H9 (cell line): Measurements from ENCODE around the gene PGS1. TPM values are rescaled to one million over a fixed set of nuclear protein-coding genes. Genes with fewer than 3 reads are reported as not detected.

Experiments
- DNase-seq: peaks from one replicate; pipeline ENCODE4 v3.0.0-alpha.2; 2017
- H2AFZ ChIP-seq: one replicate; pipeline ENCODE4 v1.6.1; 2013; ENCODE audit warnings: mild to moderate bottlenecking, low read length, control low read depth, moderate library complexity
- H2AK5ac ChIP-seq: 2 replicates; pipeline ENCODE4 v1.6.1; 2013; ENCODE audit warnings: low read length, control low read depth, mixed read lengths; ENCODE audit not compliant: insufficient read length
- H2BK120ac ChIP-seq: one replicate; pipeline ENCODE4 v1.6.1; 2013; ENCODE audit warnings: low read depth, mild to moderate bottlenecking, low read length, control low read depth, inconsistent platforms; ENCODE audit not compliant: poor library complexity, severe bottlenecking
- H2BK12ac ChIP-seq: 2 replicates; pipeline ENCODE4 v1.6.1; 2013; ENCODE audit warnings: low read length, control low read depth, mixed read lengths, low read depth; ENCODE audit not compliant: insufficient read length
- H2BK15ac ChIP-seq: 2 replicates; pipeline ENCODE4 v1.6.1; 2013; ENCODE audit warnings: low read depth, low read length, control low read depth
- H2BK20ac ChIP-seq: one replicate; pipeline ENCODE4 v1.6.1; 2013; ENCODE audit warnings: low read depth, mild to moderate bottlenecking, low read length, control low read depth, inconsistent platforms; ENCODE audit not compliant: poor library complexity, severe bottlenecking
- H2BK5ac ChIP-seq: 2 replicates; pipeline ENCODE4 v1.6.1; 2013; ENCODE audit warnings: low read length, control low read depth, mixed read lengths; ENCODE audit not compliant: insufficient read length
- H3K14ac ChIP-seq: 2 replicates; pipeline ENCODE4 v1.6.1; 2013; ENCODE audit warnings: low read length, control low read depth; ENCODE audit not compliant: insufficient read depth
- H3K18ac ChIP-seq: 2 replicates; pipeline ENCODE4 v1.6.1; 2013; ENCODE audit warnings: low read depth, mild to moderate bottlenecking, mixed read lengths, low read length, control low read depth; ENCODE audit not compliant: insufficient read length
- H3K23ac ChIP-seq: 2 replicates; pipeline ENCODE4 v1.6.1; 2013; ENCODE audit warnings: low read length, control low read depth, mixed read lengths, low read depth; ENCODE audit not compliant: insufficient read length
- H3K23me2 ChIP-seq: 2 replicates; pipeline ENCODE4 v1.6.1; 2013; ENCODE audit warnings: low read depth, mild to moderate bottlenecking, mixed read lengths, low read length, control low read depth; ENCODE audit not compliant: insufficient read length, poor library complexity, severe bottlenecking
- H3K27ac ChIP-seq: 2 replicates; pipeline ENCODE4 v1.5.1; 2013; ENCODE audit warnings: low read length, control low read depth, mixed read lengths, low read depth; ENCODE audit not compliant: insufficient read length
- H3K27me3 ChIP-seq: 2 replicates; pipeline ENCODE4 v1.6.1; 2013; ENCODE audit warnings: low read length, control low read depth, inconsistent platforms; ENCODE audit not compliant: insufficient read depth
- H3K4ac ChIP-seq: 2 replicates; pipeline ENCODE4 v1.6.1; 2013; ENCODE audit warnings: low read depth, mild to moderate bottlenecking, control low read depth, inconsistent platforms, low read length, moderate library complexity
- H3K4me1 ChIP-seq: 2 replicates; pipeline ENCODE4 v1.6.1; 2013; ENCODE audit warnings: low read length, control low read depth, inconsistent platforms; ENCODE audit not compliant: insufficient read depth
- H3K4me2 ChIP-seq: 2 replicates; pipeline ENCODE4 v1.6.1; 2013; ENCODE audit warnings: low read length, control low read depth, mixed read lengths; ENCODE audit not compliant: insufficient read length, insufficient read depth
- H3K56ac ChIP-seq: 2 replicates; pipeline ENCODE4 v1.6.1; 2013; ENCODE audit warnings: low read depth, mild to moderate bottlenecking, mixed read lengths, low read length, control low read depth; ENCODE audit not compliant: insufficient read length
- H3K79me1 ChIP-seq: 2 replicates; pipeline ENCODE4 v1.6.1; 2013; ENCODE audit warnings: low read depth, mild to moderate bottlenecking, moderate library complexity, low read length, control low read depth, inconsistent platforms; ENCODE audit not compliant: insufficient read depth, poor library complexity, severe bottlenecking
- H3K79me2 ChIP-seq: 2 replicates; pipeline ENCODE4 v1.6.1; 2013; ENCODE audit warnings: low read length, control low read depth, inconsistent platforms; ENCODE audit not compliant: insufficient read depth
- H3K9ac ChIP-seq: 2 replicates; pipeline ENCODE4 v1.6.1; 2013; ENCODE audit warnings: low read length, control low read depth, mixed read lengths; ENCODE audit not compliant: insufficient read length; ENCODE audit errors: extremely low read depth
- H3K9me3 ChIP-seq: one replicate; pipeline ENCODE4 v1.6.1; 2013; ENCODE audit warnings: low read depth, low read length, inconsistent platforms; ENCODE audit not compliant: control insufficient read depth
- H3T11ph ChIP-seq: one replicate; pipeline ENCODE4 v1.6.1; 2013; ENCODE audit warnings: mild to moderate bottlenecking, low read length, control low read depth, inconsistent platforms
- H4K20me1 ChIP-seq: one replicate; pipeline ENCODE4 v1.6.1; 2013; ENCODE audit not compliant: control insufficient read depth, insufficient read length, insufficient read depth
- H4K5ac ChIP-seq: 2 replicates; pipeline ENCODE4 v1.6.1; 2013; ENCODE audit warnings: low read depth, mild to moderate bottlenecking, mixed read lengths, low read length, control low read depth; ENCODE audit not compliant: insufficient read length
- H4K8ac ChIP-seq: replicated peaks from 2 replicates; pipeline ENCODE4 v1.6.1; 2013; ENCODE audit warnings: low read length, control low read depth, mixed read lengths, low read depth; ENCODE audit not compliant: insufficient read length
- H4K91ac ChIP-seq: 2 replicates; pipeline ENCODE4 v1.6.1; 2013; ENCODE audit warnings: low read depth, mild to moderate bottlenecking, moderate library complexity, mixed read lengths, low read length, control low read depth; ENCODE audit not compliant: insufficient read length
- H3K27ac Mint-ChIP-seq, 3 experiments: 2 replicates in 2 of 3; 3 replicates in 1 of 3; pipeline ENCODE4 v1.8.0; 2020 to 2021; ENCODE audit warnings: mixed read lengths in 3 of 3, mild to moderate bottlenecking in 1 of 3, moderate library complexity in 1 of 3
- H3K27me3 Mint-ChIP-seq: 2 replicates; pipeline ENCODE4 v1.8.0; 2021; ENCODE audit warnings: low read depth, mild to moderate bottlenecking, moderate library complexity, mixed read lengths
- H3K36me3 Mint-ChIP-seq, 3 experiments: 2 replicates in 2 of 3; 3 replicates in 1 of 3; pipeline ENCODE4 v1.8.0; 2020 to 2021; ENCODE audit warnings: low read depth in 3 of 3, mixed read lengths in 3 of 3; ENCODE audit not compliant: insufficient read depth in 1 of 3
- H3K4me1 Mint-ChIP-seq, 2 experiments: 2 replicates each; pipeline ENCODE4 v1.8.0; 2020; ENCODE audit warnings: mixed read lengths in 2 of 2
- H3K4me3 Mint-ChIP-seq, 2 experiments: 2 replicates in 1 of 2; 3 replicates in 1 of 2; pipeline ENCODE4 v1.8.0; 2020 to 2021; ENCODE audit warnings: mild to moderate bottlenecking in 2 of 2, mixed read lengths in 2 of 2, moderate library complexity in 1 of 2
- H3K9me3 Mint-ChIP-seq, 2 experiments: 2 replicates in 1 of 2; 3 replicates in 1 of 2; pipeline ENCODE4 v1.8.0; 2020; ENCODE audit warnings: mild to moderate bottlenecking in 2 of 2, mixed read lengths in 2 of 2, moderate library complexity in 1 of 2
- CTCF ChIP-seq: fragments of 200-600 bp; sonication (generic); conservative IDR thresholded peaks from 3 replicates; pipeline ENCODE4 v1.8.0; 2021; ENCODE audit warnings: antibody characterized with exemption, mild to moderate bottlenecking
- WGBS: extraction: QIAGEN DNeasy Blood & Tissue Kit; methylation state at CpG from one replicate; pipeline ENCODE4 v1.1.7; 2013; ENCODE audit warnings: missing lambda C conversion rate, low lambda C conversion rate, mixed read lengths; ENCODE audit not compliant: insufficient read length; ENCODE audit errors: extremely low coverage; 5-methylcytosine and 5-hydroxymethylcytosine counted together
- total RNA-seq: library from RNA; stranded (reverse); gene quantifications from 2 replicates; pipeline ENCODE4 v1.2.1, GENCODE V29; 2021

The PGS1 gene
- total RNA-seq, 1 experiment from 2014 or later, result 45.7 TPM

DNA sequence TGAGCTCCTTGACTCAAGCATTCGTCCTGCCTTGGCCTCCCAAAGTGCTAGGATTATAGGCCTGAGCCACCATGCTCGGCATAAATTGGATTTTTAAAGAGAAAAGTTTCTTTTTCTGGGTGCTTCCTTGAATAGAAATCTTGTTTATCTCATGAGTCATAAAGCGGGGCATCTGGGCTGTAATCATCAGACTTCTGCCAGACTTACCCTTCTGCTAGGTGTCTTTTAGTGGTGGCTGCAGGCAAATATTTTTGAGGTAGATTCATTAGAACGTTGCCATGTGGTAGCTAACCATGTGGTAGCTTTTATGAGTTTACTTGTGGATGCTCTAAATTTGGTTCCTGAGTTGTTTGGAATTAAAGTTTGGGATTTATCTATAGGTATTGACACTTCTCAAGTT lies 13.4 kb downstream of the PGS1 start:
- H3K18ac ChIP-seq, result no peak overlapping the region
- H3K9me3 ChIP-seq, result no peaks in the 10 kb centered on the region
- no peaks in the 10 kb centered on the region for H3K9me3 Mint-ChIP-seq
- no peak overlapping the region for H3K56ac ChIP-seq
- peaks cover 37% of the 10 kb centered on the region; the same call in 1 of the 2 replicates for H3K79me2 ChIP-seq
- H2BK20ac ChIP-seq, result no peak overlapping the region
- no peak for DNase-seq
- no CpG with 5 or more reads among the region's 4 CpGs for WGBS
- H3K36me3 Mint-ChIP-seq, result peaks cover 18 to 48% (median 39%) of the 10 kb centered on the region in 3 experiments; a peak in 6 of 7 replicates
- H3K4ac ChIP-seq, result no peak overlapping the region
- H3K4me3 Mint-ChIP-seq, result no peak overlapping the region
- H2AK5ac ChIP-seq, result no peak overlapping the region
- H3K14ac ChIP-seq, result no peak overlapping the region
- no peak for TF ChIP-seq CTCF
- no peak overlapping the region for H3T11ph ChIP-seq
- H3K27ac Mint-ChIP-seq, result peak overlapping the region in 2 of 3 experiments; percentile 44 to 84; a peak in 3 of 7 replicates
- no peak overlapping the region for H3K27ac ChIP-seq
- H3K23ac ChIP-seq, result no peak overlapping the region
- no peak overlapping the region for H3K4me2 ChIP-seq
- no peak overlapping the region for H3K9ac ChIP-seq
- no peaks in the 10 kb centered on the region for H3K27me3 Mint-ChIP-seq
- no peak overlapping the region for H4K91ac ChIP-seq
- H3K27me3 ChIP-seq, result no peaks in the 10 kb centered on the region
- 0 out of 2 replicates have a peak, but pooled peaks cover 5% of the 10 kb centered on the region for H3K4me1 ChIP-seq
- no peak overlapping the region for H2AFZ ChIP-seq
- no peak overlapping the region for H2BK12ac ChIP-seq
- H2BK120ac ChIP-seq, result no peak overlapping the region
- H4K20me1 ChIP-seq, result no peaks in the 10 kb centered on the region
- H4K5ac ChIP-seq, result no peak overlapping the region
- no peak overlapping the region for H2BK5ac ChIP-seq
- H3K4me1 Mint-ChIP-seq, result peaks cover 14 to 23% of the 10 kb centered on the region in 2 experiments
- no peak overlapping the region for H4K8ac ChIP-seq
- H3K23me2 ChIP-seq, result no peaks in the 10 kb centered on the region
- no peak overlapping the region for H2BK15ac ChIP-seq
- H3K79me1 ChIP-seq, result peaks cover 12% of the 10 kb centered on the region
